Nephron progenitor cell (in vitro differentiated cells): ENCODE measurements around the gene ANO10.
A peak's percentile ranks its signal among the peaks of the same experiment; 100 is the strongest.

Experiments used
- DNase-seq: peaks from one replicate; pipeline ENCODE4 v3.0.0; 2021
- H3K27ac Mint-ChIP-seq: 2 replicates; pipeline ENCODE4 v1.8.0; 2021; ENCODE audit warnings: mild to moderate bottlenecking, moderate library complexity, mixed read lengths
- H3K27me3 Mint-ChIP-seq: 2 replicates; pipeline ENCODE4 v1.8.0; 2021; ENCODE audit warnings: mild to moderate bottlenecking, low read depth, mixed read lengths; ENCODE audit not compliant: poor library complexity
- H3K36me3 Mint-ChIP-seq: 2 replicates; pipeline ENCODE4 v1.8.0; 2021; ENCODE audit warnings: low read depth, mixed read lengths
- H3K4me1 Mint-ChIP-seq: 2 replicates; pipeline ENCODE4 v1.8.0; 2021; ENCODE audit warnings: mixed read lengths
- H3K4me3 Mint-ChIP-seq: 2 replicates; pipeline ENCODE4 v1.8.0; 2021; ENCODE audit warnings: mild to moderate bottlenecking, moderate library complexity, mixed read lengths
- H3K9me3 Mint-ChIP-seq: 2 replicates; pipeline ENCODE4 v1.8.0; 2021; ENCODE audit warnings: mild to moderate bottlenecking, moderate library complexity, mixed read lengths
- TF ChIP-seq, protein P1 (sequence below): fragments of 200-600 bp; sonication (generic); IDR thresholded peaks from 2 replicates; pipeline ENCODE4 v1.5.0; 2021; ENCODE audit warnings: antibody characterized with exemption

ANO10 gene

GRCh38 chr3:43319376-43319775 lies 302.4 kb downstream of the ANO10 start:
- peaks cover 20% of the 10 kb centered on the region for H3K9me3 Mint-ChIP-seq
- DNase-seq, result no peak
- H3K4me3 Mint-ChIP-seq, result peak overlapping the region; percentile 52
- TF ChIP-seq, protein P1, sequence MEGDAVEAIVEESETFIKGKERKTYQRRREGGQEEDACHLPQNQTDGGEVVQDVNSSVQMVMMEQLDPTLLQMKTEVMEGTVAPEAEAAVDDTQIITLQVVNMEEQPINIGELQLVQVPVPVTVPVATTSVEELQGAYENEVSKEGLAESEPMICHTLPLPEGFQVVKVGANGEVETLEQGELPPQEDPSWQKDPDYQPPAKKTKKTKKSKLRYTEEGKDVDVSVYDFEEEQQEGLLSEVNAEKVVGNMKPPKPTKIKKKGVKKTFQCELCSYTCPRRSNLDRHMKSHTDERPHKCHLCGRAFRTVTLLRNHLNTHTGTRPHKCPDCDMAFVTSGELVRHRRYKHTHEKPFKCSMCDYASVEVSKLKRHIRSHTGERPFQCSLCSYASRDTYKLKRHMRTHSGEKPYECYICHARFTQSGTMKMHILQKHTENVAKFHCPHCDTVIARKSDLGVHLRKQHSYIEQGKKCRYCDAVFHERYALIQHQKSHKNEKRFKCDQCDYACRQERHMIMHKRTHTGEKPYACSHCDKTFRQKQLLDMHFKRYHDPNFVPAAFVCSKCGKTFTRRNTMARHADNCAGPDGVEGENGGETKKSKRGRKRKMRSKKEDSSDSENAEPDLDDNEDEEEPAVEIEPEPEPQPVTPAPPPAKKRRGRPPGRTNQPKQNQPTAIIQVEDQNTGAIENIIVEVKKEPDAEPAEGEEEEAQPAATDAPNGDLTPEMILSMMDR, result no peak
- peaks cover 45% of the 10 kb centered on the region for H3K36me3 Mint-ChIP-seq
- peaks cover 3% of the 10 kb centered on the region for H3K27me3 Mint-ChIP-seq
- H3K4me1 Mint-ChIP-seq, result peaks cover 41% of the 10 kb centered on the region
- H3K27ac Mint-ChIP-seq, result peak overlapping the region; percentile 97

DNA sequence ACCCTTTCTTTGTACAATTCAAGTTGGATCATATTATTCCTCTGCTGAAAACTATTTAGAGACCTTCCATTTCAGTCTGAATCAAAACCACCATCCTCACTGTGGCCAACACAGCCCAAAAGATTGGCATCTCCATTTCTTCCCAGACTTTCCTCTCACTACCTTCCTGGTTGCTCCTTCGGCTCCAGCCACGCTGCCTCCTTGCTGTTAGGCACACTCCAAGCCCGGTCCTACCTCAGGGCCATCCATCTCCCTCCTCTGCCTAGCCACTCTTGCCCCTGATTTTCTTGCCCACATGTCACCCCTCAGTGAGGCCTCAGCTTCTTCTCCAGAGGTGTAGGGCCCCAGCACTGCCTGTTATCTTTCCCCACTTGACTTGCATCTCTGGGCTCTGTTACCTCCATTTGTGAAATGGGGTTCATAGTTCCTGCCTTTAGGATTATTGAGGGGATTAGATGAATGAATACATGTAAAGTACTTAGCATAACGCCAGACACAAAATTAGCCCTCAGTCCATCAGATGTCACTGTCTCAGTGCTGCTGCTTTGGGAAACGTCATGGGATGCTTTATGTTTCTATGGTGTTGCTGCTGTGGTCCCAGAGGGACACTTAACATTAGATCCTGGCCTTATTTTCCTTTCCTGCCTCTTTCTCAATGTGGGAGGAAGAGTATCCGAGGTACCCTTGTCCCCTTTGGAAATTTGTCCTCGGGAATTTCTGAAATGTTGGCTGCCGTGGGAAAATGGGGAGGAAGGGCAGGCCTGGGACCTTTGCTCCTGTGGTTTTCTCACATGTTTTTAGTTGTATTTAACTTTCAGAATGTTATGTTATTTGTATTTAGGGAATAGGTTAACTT lies 304.1 kb downstream of the ANO10 start:
- TF ChIP-seq, protein P1, result no peak
- Mint-ChIP-seq H3K4me3 (no peak overlapping the region), H3K4me1 (peaks cover 41% of the 10 kb centered on the region), H3K9me3 (peaks cover 7% of the 10 kb centered on the region), H3K36me3 (peaks cover 37% of the 10 kb centered on the region), H3K27me3 (peaks cover 3% of the 10 kb centered on the region), H3K27ac (peak overlapping the region; percentile 98)
- no peak for DNase-seq

GRCh38 chr3:43316783-43317460 lies 304.9 kb downstream of the ANO10 start:
- H3K36me3 Mint-ChIP-seq, result peaks cover 33% of the 10 kb centered on the region
- TF ChIP-seq, protein P1, result no peak
- H3K27ac Mint-ChIP-seq, result peak overlapping the region; percentile 98
- no peak overlapping the region for H3K4me3 Mint-ChIP-seq
- no peak for DNase-seq
- no peaks in the 10 kb centered on the region for H3K9me3 Mint-ChIP-seq
- peaks cover 3% of the 10 kb centered on the region for H3K27me3 Mint-ChIP-seq
- peaks cover 41% of the 10 kb centered on the region for H3K4me1 Mint-ChIP-seq
